ENCODE data around the gene IL17REL.

IL17REL gene

DNA sequence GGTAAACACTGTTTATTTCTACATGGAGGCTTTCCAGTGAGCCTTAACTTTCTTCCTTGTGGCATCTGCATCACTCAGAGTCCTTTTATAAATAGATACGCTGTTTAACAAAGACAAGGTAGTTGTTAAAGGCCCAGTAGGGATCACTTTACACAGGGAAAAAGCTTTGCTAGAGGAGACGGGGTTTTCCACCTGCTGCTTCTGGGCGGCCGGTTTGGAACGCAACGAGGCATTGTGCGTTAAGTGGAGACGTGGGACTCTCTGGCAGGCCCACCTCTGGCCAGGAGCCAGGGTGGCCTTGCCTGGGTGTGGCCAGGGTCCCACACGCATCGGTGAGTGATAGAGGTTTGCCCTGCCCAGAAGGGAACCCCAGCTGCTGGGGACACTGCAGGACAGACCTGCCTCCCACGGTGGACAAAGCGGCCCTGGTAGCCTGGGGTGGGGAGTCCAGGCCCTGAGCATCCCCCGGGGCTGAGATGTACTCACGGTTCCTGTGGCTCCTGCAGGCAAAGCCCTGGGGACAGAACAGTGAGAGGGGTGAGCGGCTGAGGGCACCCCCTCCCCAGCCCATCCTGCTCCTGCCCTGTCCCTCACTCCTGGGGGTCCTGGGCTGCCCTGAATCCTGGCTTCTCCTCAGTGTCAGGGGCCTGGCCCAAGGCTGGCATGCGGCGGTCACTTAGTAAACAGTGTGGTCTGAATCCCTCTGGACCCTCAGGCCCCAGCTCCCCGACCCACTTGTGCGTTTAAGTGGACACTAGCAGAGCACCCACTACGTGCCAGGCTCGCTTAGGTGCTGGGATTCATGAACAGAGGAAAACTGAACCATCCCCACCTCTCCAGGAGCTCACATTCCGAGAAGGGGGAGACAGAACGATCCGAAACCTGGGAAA is 4.2 kb downstream of the IL17REL start:
- H3K4me3 ChIP-seq (replicated peaks; ENCODE audit: insufficient read depth, low read length), result no peak overlapping the region
- no peak for TF ChIP-seq GABPA (IDR thresholded peaks at IDR 0.05; ENCODE audit: low read depth)
- TF ChIP-seq, protein P1, sequence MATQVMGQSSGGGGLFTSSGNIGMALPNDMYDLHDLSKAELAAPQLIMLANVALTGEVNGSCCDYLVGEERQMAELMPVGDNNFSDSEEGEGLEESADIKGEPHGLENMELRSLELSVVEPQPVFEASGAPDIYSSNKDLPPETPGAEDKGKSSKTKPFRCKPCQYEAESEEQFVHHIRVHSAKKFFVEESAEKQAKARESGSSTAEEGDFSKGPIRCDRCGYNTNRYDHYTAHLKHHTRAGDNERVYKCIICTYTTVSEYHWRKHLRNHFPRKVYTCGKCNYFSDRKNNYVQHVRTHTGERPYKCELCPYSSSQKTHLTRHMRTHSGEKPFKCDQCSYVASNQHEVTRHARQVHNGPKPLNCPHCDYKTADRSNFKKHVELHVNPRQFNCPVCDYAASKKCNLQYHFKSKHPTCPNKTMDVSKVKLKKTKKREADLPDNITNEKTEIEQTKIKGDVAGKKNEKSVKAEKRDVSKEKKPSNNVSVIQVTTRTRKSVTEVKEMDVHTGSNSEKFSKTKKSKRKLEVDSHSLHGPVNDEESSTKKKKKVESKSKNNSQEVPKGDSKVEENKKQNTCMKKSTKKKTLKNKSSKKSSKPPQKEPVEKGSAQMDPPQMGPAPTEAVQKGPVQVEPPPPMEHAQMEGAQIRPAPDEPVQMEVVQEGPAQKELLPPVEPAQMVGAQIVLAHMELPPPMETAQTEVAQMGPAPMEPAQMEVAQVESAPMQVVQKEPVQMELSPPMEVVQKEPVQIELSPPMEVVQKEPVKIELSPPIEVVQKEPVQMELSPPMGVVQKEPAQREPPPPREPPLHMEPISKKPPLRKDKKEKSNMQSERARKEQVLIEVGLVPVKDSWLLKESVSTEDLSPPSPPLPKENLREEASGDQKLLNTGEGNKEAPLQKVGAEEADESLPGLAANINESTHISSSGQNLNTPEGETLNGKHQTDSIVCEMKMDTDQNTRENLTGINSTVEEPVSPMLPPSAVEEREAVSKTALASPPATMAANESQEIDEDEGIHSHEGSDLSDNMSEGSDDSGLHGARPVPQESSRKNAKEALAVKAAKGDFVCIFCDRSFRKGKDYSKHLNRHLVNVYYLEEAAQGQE (IDR thresholded peaks at IDR 0.05; ENCODE audit: insufficient replicate concordance, low read depth), result no peak
- TF ChIP-seq SPI1 (IDR thresholded peaks at IDR 0.05; ENCODE audit: borderline replicate concordance, low read depth), result no peak
- TF ChIP-seq POLR2AphosphoS5 (IDR thresholded peaks at IDR 0.05; ENCODE audit: low read depth), result no peak
- TF ChIP-seq, protein P2, sequence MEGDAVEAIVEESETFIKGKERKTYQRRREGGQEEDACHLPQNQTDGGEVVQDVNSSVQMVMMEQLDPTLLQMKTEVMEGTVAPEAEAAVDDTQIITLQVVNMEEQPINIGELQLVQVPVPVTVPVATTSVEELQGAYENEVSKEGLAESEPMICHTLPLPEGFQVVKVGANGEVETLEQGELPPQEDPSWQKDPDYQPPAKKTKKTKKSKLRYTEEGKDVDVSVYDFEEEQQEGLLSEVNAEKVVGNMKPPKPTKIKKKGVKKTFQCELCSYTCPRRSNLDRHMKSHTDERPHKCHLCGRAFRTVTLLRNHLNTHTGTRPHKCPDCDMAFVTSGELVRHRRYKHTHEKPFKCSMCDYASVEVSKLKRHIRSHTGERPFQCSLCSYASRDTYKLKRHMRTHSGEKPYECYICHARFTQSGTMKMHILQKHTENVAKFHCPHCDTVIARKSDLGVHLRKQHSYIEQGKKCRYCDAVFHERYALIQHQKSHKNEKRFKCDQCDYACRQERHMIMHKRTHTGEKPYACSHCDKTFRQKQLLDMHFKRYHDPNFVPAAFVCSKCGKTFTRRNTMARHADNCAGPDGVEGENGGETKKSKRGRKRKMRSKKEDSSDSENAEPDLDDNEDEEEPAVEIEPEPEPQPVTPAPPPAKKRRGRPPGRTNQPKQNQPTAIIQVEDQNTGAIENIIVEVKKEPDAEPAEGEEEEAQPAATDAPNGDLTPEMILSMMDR (IDR thresholded peaks at IDR 0.05; ENCODE audit: insufficient read depth, low read length), result no peak
- no peak overlapping the region for H3K27ac ChIP-seq (replicated peaks)
- peaks cover 30% of the 10 kb centered on the region for H3K27me3 ChIP-seq (ENCODE audit: insufficient read depth, poor library complexity, severe bottlenecking)
- no peak for DNase-seq (ENCODE audit: low read depth in 1 of 2, low spot score in 1 of 2)

DNA sequence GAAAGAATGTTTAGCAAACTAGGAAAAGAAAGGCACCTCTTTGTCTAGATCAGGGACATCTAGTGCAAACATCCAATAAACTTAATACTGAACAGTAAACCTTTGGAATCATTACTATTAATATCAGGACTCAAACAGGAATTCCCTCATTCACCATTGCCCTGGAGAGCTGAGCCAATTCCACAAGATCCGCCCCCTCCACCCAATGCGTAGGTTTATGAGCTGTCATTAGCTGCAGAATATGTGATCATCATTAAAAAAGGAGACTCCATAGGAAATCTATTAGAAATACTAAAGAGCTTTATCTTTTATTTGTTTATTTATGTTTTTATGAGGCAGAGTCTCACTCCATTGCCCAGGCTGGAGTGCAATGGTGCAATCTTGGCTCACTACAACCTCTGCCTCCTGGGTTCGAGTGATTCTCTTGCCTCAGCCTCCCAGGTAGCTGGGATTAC is 5.5 kb downstream of the IL17REL start:
- TF ChIP-seq, protein P1 (IDR thresholded peaks at IDR 0.05; ENCODE audit: insufficient replicate concordance, low read depth), result no peak
- no peak for TF ChIP-seq POLR2AphosphoS5 (IDR thresholded peaks at IDR 0.05; ENCODE audit: low read depth)
- TF ChIP-seq, protein P2 (IDR thresholded peaks at IDR 0.05; ENCODE audit: insufficient read depth, low read length), result no peak
- no peak for DNase-seq (ENCODE audit: low read depth in 1 of 2, low spot score in 1 of 2)
- H3K27me3 ChIP-seq (ENCODE audit: insufficient read depth, poor library complexity, severe bottlenecking), result peaks cover 19% of the 10 kb centered on the region

DNA sequence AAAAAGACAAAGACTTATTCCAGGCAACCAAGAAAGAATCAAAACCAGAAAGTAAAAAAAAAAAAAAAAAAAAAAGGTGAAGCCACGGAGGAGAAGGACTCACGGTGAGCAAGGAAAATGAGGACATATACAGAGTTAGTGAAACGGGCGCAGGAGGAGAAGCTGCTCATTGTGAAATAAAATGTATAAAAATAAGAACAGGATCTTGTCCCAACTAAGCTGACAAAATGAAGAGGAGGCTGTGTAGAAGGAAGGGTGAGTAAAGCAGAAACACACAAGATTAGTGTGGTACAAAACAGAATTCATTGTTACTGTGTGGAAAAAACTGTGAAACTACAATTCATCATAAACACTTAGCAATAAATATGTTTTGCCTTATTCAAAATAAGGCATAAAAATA is 7.6 kb downstream of the IL17REL start:
- no peak overlapping the region for H3K27ac ChIP-seq (replicated peaks)
- H3K27me3 ChIP-seq (ENCODE audit: insufficient read depth, poor library complexity, severe bottlenecking), result peaks cover 6% of the 10 kb centered on the region
- DNase-seq (ENCODE audit: low read depth in 1 of 2, low spot score in 1 of 2), result no peak

More for the DNA sequence above, 5.5 kb downstream of the IL17REL start:
- Histone ChIP-seq H3K4me3 (replicated peaks; ENCODE audit: insufficient read depth, low read length) (no peak overlapping the region), H3K27ac (replicated peaks) (no peak overlapping the region)

More for the DNA sequence above, 7.6 kb downstream of the IL17REL start:
- H3K4me3 ChIP-seq (replicated peaks; ENCODE audit: insufficient read depth, low read length), result no peak overlapping the region
- TF ChIP-seq POLR2AphosphoS5 (IDR thresholded peaks at IDR 0.05; ENCODE audit: low read depth) (no peak), GABPA (IDR thresholded peaks at IDR 0.05; ENCODE audit: low read depth) (no peak), SPI1 (IDR thresholded peaks at IDR 0.05; ENCODE audit: borderline replicate concordance, low read depth) (no peak)
- TF ChIP-seq, protein P2 (IDR thresholded peaks at IDR 0.05; ENCODE audit: insufficient read depth, low read length), result no peak
- TF ChIP-seq, protein P1 (IDR thresholded peaks at IDR 0.05; ENCODE audit: insufficient replicate concordance, low read depth), result no peak

All from HL-60 (cell line).